CD14-positive monocyte (primary cell): ENCODE data around the gene CNRIP1. TPM values are rescaled to one million over a fixed set of nuclear protein-coding genes. Genes with fewer than 3 reads are reported as not detected.
A peak's percentile ranks its signal among the peaks of the same experiment; 100 is the strongest.
"Not testable (repeated sequence)": the region's sequence is repeated elsewhere in the genome, so short reads cannot be mapped to it uniquely, and the experiment has no call there.

Source experiments
- DNase-seq, 3 donors: peaks; one replicate each; pipeline ENCODE4 v3.0.0-alpha.2; 2011 to 2022
- H2AFZ ChIP-seq: 2 replicates; pipeline ENCODE4 v1.6.0; 2012; ENCODE audit warnings: mild to moderate bottlenecking, low read depth, low read length, inconsistent platforms; ENCODE audit not compliant: insufficient read depth, poor library complexity, severe bottlenecking
- H3K27ac ChIP-seq, 2 donors: 1 replicate in 1 of 2; 2 replicates in 1 of 2; pipeline ENCODE4 v1.5.1; 2012 to 2013; ENCODE audit warnings: low read length in 2 of 2, control low read depth in 1 of 2, inconsistent platforms in 1 of 2, low read depth in 1 of 2, mild to moderate bottlenecking in 1 of 2
- H3K27me3 ChIP-seq, 2 donors: one replicate each; pipeline versions ENCODE4 v1.6.0 to v1.6.1; 2011 to 2013; ENCODE audit warnings: low read length in 2 of 2; ENCODE audit not compliant: control insufficient read depth in 2 of 2, insufficient read depth in 2 of 2
- H3K36me3 ChIP-seq, 2 donors: replicated peaks in 1 of 2; 1 replicate in 1 of 2; 2 replicates in 1 of 2; pipeline versions ENCODE4 v1.5.1 to v1.6.1; 2012 to 2013; ENCODE audit warnings: low read length in 2 of 2, control low read depth in 1 of 2, inconsistent platforms in 1 of 2, mild to moderate bottlenecking in 1 of 2; ENCODE audit not compliant: insufficient read depth in 2 of 2, control insufficient read depth in 1 of 2
- H3K4me1 ChIP-seq, 2 donors: 1 replicate in 1 of 2; 2 replicates in 1 of 2; pipeline versions ENCODE4 v1.5.1 to v1.6.1; 2012 to 2013; ENCODE audit warnings: low read length in 2 of 2, control low read depth in 1 of 2, inconsistent platforms in 1 of 2, mild to moderate bottlenecking in 1 of 2, moderate library complexity in 1 of 2; ENCODE audit not compliant: insufficient read depth in 2 of 2, control insufficient read depth in 1 of 2
- H3K4me2 ChIP-seq: replicated peaks from 2 replicates; pipeline ENCODE3; 2012; ENCODE audit warnings: low read length, moderate library complexity, mild to moderate bottlenecking; ENCODE audit not compliant: poor library complexity, severe bottlenecking; ENCODE audit errors: extremely low read depth
- H3K4me3 ChIP-seq, 3 experiments: fragments of 200-600 bp in 1 of 3; sonication (generic) in 1 of 3; replicated peaks in 1 of 3; 1 replicate in 2 of 3; 2 replicates in 1 of 3; pipeline ENCODE4 v1.5.1; 2011 to 2013; ENCODE audit warnings: low read length in 3 of 3, mild to moderate bottlenecking in 3 of 3, control low read depth in 2 of 3, low read depth in 2 of 3, inconsistent platforms in 1 of 3, moderate library complexity in 1 of 3
- H3K79me2 ChIP-seq: 2 replicates; pipeline ENCODE4 v1.6.0; 2012; ENCODE audit warnings: mild to moderate bottlenecking, control low read depth, inconsistent platforms, low read length, moderate library complexity; ENCODE audit not compliant: insufficient read depth
- H3K9ac ChIP-seq: 2 replicates; pipeline ENCODE4 v1.6.0; 2017; ENCODE audit warnings: low read length, mild to moderate bottlenecking; ENCODE audit not compliant: insufficient read depth, poor library complexity, severe bottlenecking
- H3K9me3 ChIP-seq, 2 donors: replicated peaks in 1 of 2; 1 replicate in 1 of 2; 2 replicates in 1 of 2; pipeline versions ENCODE4 v1.5.1 to v1.6.1; 2012 to 2013; ENCODE audit warnings: low read length in 2 of 2, control low read depth in 1 of 2; ENCODE audit not compliant: control insufficient read depth in 1 of 2, insufficient read depth in 1 of 2
- H4K20me1 ChIP-seq: 2 replicates; pipeline ENCODE4 v1.6.0; 2012; ENCODE audit warnings: mild to moderate bottlenecking, low read length, control low read depth, moderate library complexity; ENCODE audit not compliant: insufficient read depth
- H3K27ac Mint-ChIP-seq, 7 donors: one replicate each; pipeline ENCODE4 v1.8.0; 2020; ENCODE audit warnings: mild to moderate bottlenecking in 7 of 7, mixed read lengths in 7 of 7, moderate library complexity in 6 of 7, inconsistent platforms in 2 of 7
- H3K27me3 Mint-ChIP-seq, 3 donors: one replicate each; pipeline ENCODE4 v1.8.0; 2021 to 2022; ENCODE audit warnings: low read depth in 3 of 3, mild to moderate bottlenecking in 3 of 3, mixed read lengths in 3 of 3, moderate library complexity in 3 of 3, inconsistent platforms in 1 of 3
- H3K36me3 Mint-ChIP-seq, 2 donors: one replicate each; pipeline ENCODE4 v1.8.0; 2020; ENCODE audit warnings: mixed read lengths in 2 of 2, inconsistent platforms in 1 of 2, mild to moderate bottlenecking in 1 of 2
- H3K4me1 Mint-ChIP-seq: one replicate; pipeline ENCODE4 v1.8.0; 2020; ENCODE audit warnings: mild to moderate bottlenecking, mixed read lengths
- H3K4me3 Mint-ChIP-seq, 2 donors: one replicate each; pipeline ENCODE4 v1.8.0; 2020; ENCODE audit warnings: mild to moderate bottlenecking in 2 of 2, mixed read lengths in 2 of 2, moderate library complexity in 1 of 2
- H3K9me3 Mint-ChIP-seq, 7 donors: one replicate each; pipeline ENCODE4 v1.8.0; 2020 to 2022; ENCODE audit warnings: mixed read lengths in 7 of 7, mild to moderate bottlenecking in 6 of 7, moderate library complexity in 6 of 7, inconsistent platforms in 2 of 7
- WGBS: methylation state at CpG from one replicate; pipeline ENCODE4 v1.1.5; 2013; ENCODE audit warnings: missing lambda C conversion rate; ENCODE audit not compliant: insufficient coverage; 5-methylcytosine and 5-hydroxymethylcytosine counted together
- intact Hi-C, 2 donors: fragments of 100-400 bp; cut with micrococcal nuclease; formaldehyde crosslinking; loops; one replicate each; pipeline versions ENCODE4 v1.15.0 to v1.15.1; 2023
- polyA plus RNA-seq, 3 donors: library from polyadenylated mRNA; depleted of rRNA in 1 of 3; unstranded in 2 of 3; stranded (reverse) in 1 of 3; fragments of 300-500 nt in 2 of 3; fragments of >200 nt in 1 of 3; fragmentation: Illumina TruSeq in 2 of 3; gene quantifications; 1 replicate in 2 of 3; 2 replicates in 1 of 3; pipeline ENCODE4 v1.2.3, GENCODE V29; 2012 to 2021
- TF ChIP-seq, protein P1 (sequence below): fragments of 200-600 bp; IDR thresholded peaks from one replicate; pipeline ENCODE4 v1.8.0; 2022; ENCODE audit warnings: antibody characterized with exemption, mild to moderate bottlenecking

Gene CNRIP1
- polyA plus RNA-seq, 3 donors, result 0.09 to 0.53 (median 0.17) TPM

DNA sequence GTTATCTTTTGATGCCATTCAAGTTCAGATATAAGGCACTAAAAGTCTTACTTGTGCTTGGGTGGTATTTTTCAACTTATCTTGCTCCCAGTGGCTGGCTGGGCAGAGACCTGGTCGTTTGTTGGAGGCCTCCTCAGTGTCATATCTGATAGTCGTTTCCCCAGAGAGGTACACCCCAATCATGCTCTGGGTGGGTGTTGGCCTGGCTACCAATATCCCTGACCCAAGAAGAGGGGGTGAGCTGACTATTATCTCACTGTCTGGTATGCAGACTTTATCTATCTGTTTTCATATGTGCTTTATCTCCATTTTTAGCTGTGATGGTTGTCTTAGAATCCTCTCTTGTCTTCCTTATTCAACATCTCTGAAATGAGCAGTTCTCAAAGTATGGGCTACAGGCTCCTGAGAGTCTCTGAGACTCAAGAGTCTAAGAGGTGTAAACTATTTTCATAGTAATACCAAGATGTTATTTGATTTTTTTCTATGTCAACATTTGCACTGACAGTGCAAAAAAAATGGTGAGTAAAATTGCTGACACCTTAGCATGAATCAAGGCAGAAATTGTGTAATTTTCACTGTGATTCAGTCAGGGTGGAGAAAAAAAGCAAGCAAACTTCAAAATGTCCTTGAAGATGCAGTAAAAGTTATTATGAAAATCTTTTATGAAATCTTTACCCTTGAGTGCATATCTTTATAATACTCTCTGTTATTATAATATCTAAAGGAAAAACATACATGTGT is 33.1 kb upstream of the CNRIP1 start:
- peak overlapping the region; percentile 38 for H2AFZ ChIP-seq
- peak overlapping the region in 6 of 7 donors; percentile 19 to 83 (median 62) for H3K27ac Mint-ChIP-seq

DNA sequence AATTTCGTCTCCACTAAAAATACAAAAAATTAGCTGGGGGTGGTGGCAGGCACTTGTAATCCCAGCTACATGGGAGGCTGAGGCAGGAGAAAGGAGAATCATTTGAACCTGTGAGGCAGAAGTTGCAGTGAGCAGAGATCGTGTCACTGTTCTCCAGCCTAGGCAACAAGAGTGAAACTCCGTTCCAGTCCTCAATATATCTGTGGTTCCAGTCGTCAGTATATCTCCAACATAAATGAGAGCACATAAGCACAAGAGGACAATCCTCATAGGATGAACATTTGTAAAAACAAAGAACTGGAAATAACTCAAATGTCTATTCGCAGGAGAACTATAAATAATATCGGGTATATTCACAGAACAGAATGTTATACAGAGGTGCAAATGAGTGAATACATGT is 32.2 kb upstream of the CNRIP1 start:
- Mint-ChIP-seq H3K27me3 (peaks cover 0 to 2% (median 0%) of the 10 kb centered on the region in 3 donors), H3K4me3 (no peak overlapping the region), H3K4me1 (peaks cover 8% of the 10 kb centered on the region), H3K9me3 (no peaks in the 10 kb centered on the region), H3K27ac (no peak overlapping the region), H3K36me3 (no peaks in the 10 kb centered on the region)
- DNase-seq, result no peak
- Histone ChIP-seq H4K20me1 (no peaks in the 10 kb centered on the region), H3K27me3 (no peaks in the 10 kb centered on the region), H3K4me1 (peaks cover 9 to 15% of the 10 kb centered on the region in 2 donors), H2AFZ (no peak overlapping the region), H3K4me3 (no peak overlapping the region), H3K27ac (no peak overlapping the region), H3K4me2 (no peak overlapping the region), H3K9me3 (no peaks in the 10 kb centered on the region), H3K79me2 (no peaks in the 10 kb centered on the region), H3K36me3 (no peaks in the 10 kb centered on the region), H3K9ac (no peak overlapping the region)
- TF ChIP-seq, protein P1, sequence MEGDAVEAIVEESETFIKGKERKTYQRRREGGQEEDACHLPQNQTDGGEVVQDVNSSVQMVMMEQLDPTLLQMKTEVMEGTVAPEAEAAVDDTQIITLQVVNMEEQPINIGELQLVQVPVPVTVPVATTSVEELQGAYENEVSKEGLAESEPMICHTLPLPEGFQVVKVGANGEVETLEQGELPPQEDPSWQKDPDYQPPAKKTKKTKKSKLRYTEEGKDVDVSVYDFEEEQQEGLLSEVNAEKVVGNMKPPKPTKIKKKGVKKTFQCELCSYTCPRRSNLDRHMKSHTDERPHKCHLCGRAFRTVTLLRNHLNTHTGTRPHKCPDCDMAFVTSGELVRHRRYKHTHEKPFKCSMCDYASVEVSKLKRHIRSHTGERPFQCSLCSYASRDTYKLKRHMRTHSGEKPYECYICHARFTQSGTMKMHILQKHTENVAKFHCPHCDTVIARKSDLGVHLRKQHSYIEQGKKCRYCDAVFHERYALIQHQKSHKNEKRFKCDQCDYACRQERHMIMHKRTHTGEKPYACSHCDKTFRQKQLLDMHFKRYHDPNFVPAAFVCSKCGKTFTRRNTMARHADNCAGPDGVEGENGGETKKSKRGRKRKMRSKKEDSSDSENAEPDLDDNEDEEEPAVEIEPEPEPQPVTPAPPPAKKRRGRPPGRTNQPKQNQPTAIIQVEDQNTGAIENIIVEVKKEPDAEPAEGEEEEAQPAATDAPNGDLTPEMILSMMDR, result no peak
- 100% methylated on average over 2 of the region's 6 CpGs for WGBS
- intact Hi-C loops, result no loop called here

More for the DNA sequence above, 33.1 kb upstream of the CNRIP1 start:
- Histone ChIP-seq H3K9ac (no peak overlapping the region), H3K27me3 (no peaks in the 10 kb centered on the region), H3K36me3 (no peaks in the 10 kb centered on the region), H3K27ac (peak overlapping the region in 1 of 2 donors; percentile 6), H3K4me2 (no peak overlapping the region), H3K9me3 (no peaks in the 10 kb centered on the region), H4K20me1 (no peaks in the 10 kb centered on the region), H3K4me1 (peaks cover 9 to 15% of the 10 kb centered on the region in 2 donors), H3K79me2 (no peaks in the 10 kb centered on the region), H3K4me3 (no peak overlapping the region)
- Mint-ChIP-seq H3K4me3 (no peak overlapping the region), H3K4me1 (peaks cover 11% of the 10 kb centered on the region), H3K27me3 (no peaks in the 10 kb centered on the region), H3K36me3 (no peaks in the 10 kb centered on the region), H3K9me3 (no peaks in the 10 kb centered on the region)
- intact Hi-C loops, result no loop called here
- WGBS, result 38% methylated on average over 2 of the region's 2 CpGs
- DNase-seq, result peak; percentile 52 to 74 (median 70)
- TF ChIP-seq, protein P1, result no peak

DNA sequence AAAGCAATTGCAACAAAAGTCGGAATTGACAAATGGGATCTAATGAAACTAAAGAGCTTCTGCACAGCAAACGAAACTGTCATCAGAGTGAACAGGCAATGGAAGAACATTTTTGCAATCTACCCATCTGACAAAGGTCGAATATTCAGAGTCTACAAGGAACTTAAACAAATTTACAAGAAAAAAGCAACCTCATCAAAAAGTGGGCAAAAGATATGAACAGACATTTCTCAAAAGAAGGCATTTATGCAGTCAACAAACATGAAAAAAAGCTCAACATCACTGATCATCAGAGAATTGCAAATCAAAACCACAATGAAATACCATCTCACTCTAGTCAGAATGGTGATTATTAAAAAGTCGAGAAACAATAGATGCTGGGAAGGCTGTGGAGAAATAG is 29.3 kb upstream of the CNRIP1 start:
- H3K4me2 ChIP-seq, H3K9ac ChIP-seq, H3K9me3 Mint-ChIP-seq, H3K27me3 Mint-ChIP-seq, H3K27me3 ChIP-seq, H3K4me1 Mint-ChIP-seq, H3K9me3 ChIP-seq, H3K27ac Mint-ChIP-seq, intact Hi-C loops, H4K20me1 ChIP-seq, H3K36me3 ChIP-seq, H3K36me3 Mint-ChIP-seq, H3K79me2 ChIP-seq, H2AFZ ChIP-seq, H3K27ac ChIP-seq, DNase-seq, H3K4me3 ChIP-seq, H3K4me3 Mint-ChIP-seq: not testable (repeated sequence)
- whole genome bisulfite sequencing, result 93% methylated on average over 2 of the region's 4 CpGs
- H3K4me1 ChIP-seq, result peaks cover 9 to 15% of the 10 kb centered on the region in 2 donors
